ENCODE results near the gene SUGCT.
A peak's percentile ranks its signal among the peaks of the same experiment; 100 is the strongest.

The SUGCT gene

DNA sequence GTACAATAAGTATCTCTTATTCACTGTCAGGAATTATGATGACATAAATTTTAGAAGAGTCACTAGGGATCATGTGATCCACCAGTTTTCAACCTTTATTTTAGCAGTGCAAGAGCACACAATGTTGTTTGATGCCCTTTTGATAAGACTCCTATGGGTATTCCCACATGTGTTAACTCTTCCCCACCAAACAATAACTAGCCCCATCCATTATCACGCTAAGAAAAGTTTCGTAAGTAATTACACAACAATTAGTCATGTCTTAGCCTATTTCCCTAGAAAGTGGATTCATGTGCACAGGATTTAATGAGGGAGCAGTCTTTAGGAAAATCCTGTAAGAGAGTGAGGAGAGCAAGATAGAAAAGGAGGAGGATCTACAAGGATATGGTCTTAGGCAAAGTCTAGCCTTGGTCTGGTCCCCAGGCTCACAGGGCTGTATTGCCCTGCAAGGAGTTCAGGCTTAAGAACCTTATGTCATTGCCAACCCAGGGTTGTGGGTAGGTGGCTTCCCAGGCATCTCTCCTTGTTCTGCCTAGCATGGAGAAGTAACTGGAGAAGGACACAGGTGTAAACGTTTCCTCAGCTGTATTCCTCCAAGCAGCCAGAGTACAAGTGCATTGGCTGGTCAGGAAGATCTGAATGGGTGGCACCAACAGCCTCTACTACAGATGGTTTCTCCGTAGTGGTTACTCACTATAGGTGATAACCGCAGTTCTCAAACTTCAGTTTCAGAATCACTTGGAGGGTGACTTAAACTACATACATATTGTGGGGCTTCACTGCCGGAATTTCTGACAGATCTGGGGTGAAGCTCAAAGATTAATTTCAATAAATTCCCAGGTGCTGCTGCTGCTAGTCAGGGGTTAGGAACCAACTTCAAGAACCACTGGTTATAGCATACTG is 574.5 kb downstream of the SUGCT start:
- TF ChIP-seq CTCF (conservative IDR thresholded peaks at IDR 0.05; ENCODE audit: low read depth, low read length): no peak
- DNase-seq (ENCODE audit: low read depth): no peak
- no peak overlapping the region for H3K4me3 ChIP-seq (ENCODE audit: low read depth, low read length)

GRCh38 chr7:40711706-40712105 is 576.9 kb downstream of the SUGCT start:
- no peak for DNase-seq (ENCODE audit: low read depth)
- H3K4me3 ChIP-seq (ENCODE audit: low read depth, low read length): no peak overlapping the region
- no peak for TF ChIP-seq CTCF (conservative IDR thresholded peaks at IDR 0.05; ENCODE audit: low read depth, low read length)

- H3K4me3 ChIP-seq (ENCODE audit: low read depth, low read length): no peak overlapping the region
- TF ChIP-seq CTCF (conservative IDR thresholded peaks at IDR 0.05; ENCODE audit: low read depth, low read length): no peak
- no peak for DNase-seq (ENCODE audit: low read depth)
Observed at GRCh38 chr7:40714363-40715052, 579.7 kb downstream of the SUGCT start.

DNA sequence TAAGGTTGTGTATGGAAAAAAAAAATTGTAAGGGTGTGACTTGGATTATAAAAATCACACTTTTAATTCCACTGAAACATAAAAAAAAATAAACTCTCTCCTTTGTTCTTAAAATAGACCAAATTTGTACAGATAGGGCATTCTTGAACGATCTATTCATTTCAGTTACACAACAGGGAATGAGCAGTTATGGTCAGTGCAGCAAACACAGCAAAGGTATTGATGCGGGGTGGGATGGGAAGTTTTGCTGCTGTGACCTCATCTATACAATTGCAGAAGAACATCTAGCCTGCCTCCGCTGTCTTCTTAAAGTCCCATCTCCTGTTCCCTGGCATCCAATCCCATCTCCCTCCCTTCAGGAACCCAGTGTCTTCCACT is 580.2 kb downstream of the SUGCT start:
- peak; percentile 56 for DNase-seq (ENCODE audit: low read depth)

GRCh38 chr7:40716052-40716451 is 581.2 kb downstream of the SUGCT start:
- DNase-seq (ENCODE audit: low read depth): peak; percentile 39
- no peak for TF ChIP-seq CTCF (conservative IDR thresholded peaks at IDR 0.05; ENCODE audit: low read depth, low read length)
- H3K4me3 ChIP-seq (ENCODE audit: low read depth, low read length): no peak overlapping the region

More for the DNA sequence above, 580.2 kb downstream of the SUGCT start:
- no peak for TF ChIP-seq CTCF (conservative IDR thresholded peaks at IDR 0.05; ENCODE audit: low read depth, low read length)
- no peak overlapping the region for H3K4me3 ChIP-seq (ENCODE audit: low read depth, low read length)

DNA sequence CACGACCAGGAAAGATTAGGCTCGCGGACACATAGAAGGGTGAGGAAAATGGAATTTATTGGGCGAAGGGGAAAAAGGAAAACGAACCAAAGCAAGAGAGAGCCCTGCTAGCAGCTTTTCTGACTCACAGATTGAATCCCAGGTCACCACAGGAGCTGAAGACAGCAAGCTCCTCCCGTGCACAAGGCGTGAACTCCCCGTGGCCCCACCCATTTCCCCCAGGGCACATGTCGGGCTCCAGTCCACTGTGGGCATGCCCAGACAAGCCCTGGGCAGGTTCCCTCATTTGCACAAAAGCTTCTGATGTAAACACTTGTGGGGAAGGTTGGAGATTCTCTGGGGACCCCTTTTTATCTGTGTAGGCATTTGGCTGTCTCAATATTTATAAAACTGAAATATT is 582.4 kb downstream of the SUGCT start:
- DNase-seq (ENCODE audit: low read depth): peak; percentile 88
- TF ChIP-seq CTCF (conservative IDR thresholded peaks at IDR 0.05; ENCODE audit: low read depth, low read length): no peak
- H3K4me3 ChIP-seq (ENCODE audit: low read depth, low read length): no peak overlapping the region

Measured in choroid plexus epithelial cell (primary cell).